ENCODE results near the gene ATF5.

- TF ChIP-seq CTCF (IDR thresholded peaks at IDR 0.05) (no peak), POLR2A (IDR thresholded peaks at IDR 0.05) (no peak)
These were observed 3.0 kb downstream of the ATF5 start for GRCh38 chr19:49932041-49932451.
